RWPE1 (cell line): ENCODE data around the gene DR1.

Source experiments
- CTCF ChIA-PET: fragments of 350-600 bp; sonication (Branson Sonifier 250); formaldehyde crosslinking; extraction: SDS; loops from one replicate; lab custom pipeline; 2021; lab: Yijun Ruan, JAX
- POLR2A ChIA-PET: fragments of 400-600 bp; formaldehyde crosslinking; extraction: SDS; loops from one replicate; lab custom pipeline; 2020; ENCODE audit warnings: antibody characterized with exemption; ENCODE audit not compliant: low non-redundant PET; lab: Yijun Ruan, JAX
- DNase-seq: peaks from one replicate; pipeline ENCODE4 v3.0.0; 2012; ENCODE audit warnings: low spot score
- H3K27ac ChIP-seq: fragments of 450-650 bp; 2 replicates; pipeline ENCODE4 v1.5.1; 2017
- TF ChIP-seq, protein P1 (sequence below): fragments of 450-650 bp; conservative IDR thresholded peaks from 2 replicates; pipeline ENCODE4 v1.5.1; 2017; ENCODE audit warnings: low read depth, mild to moderate bottlenecking

The DR1 gene

DNA sequence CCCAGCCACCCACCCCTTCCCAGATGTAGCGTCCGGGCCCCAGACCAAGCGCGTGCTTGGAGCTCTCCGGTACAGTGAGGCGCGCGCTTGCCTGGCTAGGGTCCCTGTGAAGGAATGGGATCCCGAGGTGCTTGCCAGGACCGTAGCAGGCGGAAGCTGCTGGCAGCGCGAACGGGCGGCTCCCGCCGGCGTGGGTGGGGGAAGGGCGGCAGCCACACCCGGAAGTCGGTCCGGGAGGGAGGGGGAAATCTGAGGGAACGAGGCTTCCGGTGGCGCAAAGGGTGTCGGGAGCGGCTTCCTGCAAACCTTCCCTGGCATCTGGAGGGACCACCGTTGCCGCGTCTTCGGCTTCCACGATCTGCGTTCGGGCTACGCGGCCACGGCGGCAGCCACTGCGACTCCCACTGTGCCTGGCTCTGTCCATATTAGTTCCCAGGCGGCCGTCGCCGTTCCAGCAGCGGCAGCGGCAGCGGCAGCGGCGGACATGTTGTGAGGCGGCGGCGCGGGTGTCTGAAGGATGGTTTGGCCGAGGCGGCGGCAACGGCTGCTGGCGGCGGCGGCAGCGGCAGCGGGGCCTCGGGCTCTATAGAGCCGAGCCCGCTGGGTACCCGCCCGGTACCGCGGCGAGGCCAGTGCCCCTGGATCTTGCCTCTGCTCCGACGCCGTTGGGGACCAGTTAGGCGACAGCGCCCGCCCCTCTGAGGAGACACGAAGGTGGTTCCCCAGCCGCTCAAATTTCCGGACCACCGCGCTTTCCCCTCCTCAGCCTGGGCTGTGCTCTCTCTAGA lies at the start of gene DR1:
DR1 (plus strand) TSS at position 275 of the 788 bp plus-strand sequence. CDS start 739 bp downstream, outside the sequence.
- H3K27ac ChIP-seq: peak within 1 kb of the TSS; percentile 95
- TF ChIP-seq, protein P1, sequence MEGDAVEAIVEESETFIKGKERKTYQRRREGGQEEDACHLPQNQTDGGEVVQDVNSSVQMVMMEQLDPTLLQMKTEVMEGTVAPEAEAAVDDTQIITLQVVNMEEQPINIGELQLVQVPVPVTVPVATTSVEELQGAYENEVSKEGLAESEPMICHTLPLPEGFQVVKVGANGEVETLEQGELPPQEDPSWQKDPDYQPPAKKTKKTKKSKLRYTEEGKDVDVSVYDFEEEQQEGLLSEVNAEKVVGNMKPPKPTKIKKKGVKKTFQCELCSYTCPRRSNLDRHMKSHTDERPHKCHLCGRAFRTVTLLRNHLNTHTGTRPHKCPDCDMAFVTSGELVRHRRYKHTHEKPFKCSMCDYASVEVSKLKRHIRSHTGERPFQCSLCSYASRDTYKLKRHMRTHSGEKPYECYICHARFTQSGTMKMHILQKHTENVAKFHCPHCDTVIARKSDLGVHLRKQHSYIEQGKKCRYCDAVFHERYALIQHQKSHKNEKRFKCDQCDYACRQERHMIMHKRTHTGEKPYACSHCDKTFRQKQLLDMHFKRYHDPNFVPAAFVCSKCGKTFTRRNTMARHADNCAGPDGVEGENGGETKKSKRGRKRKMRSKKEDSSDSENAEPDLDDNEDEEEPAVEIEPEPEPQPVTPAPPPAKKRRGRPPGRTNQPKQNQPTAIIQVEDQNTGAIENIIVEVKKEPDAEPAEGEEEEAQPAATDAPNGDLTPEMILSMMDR: no peak
- ChIA-PET POLR2A (interaction anchor here (0.6 to 0.8 kb wide), 4 partner anchors 10 to 1034 kb away, joined by 3 to 10 read pairs (median 3); no protein-coding TSS in a partner anchor), CTCF (interaction anchor here (0.6 kb wide), 1 partner anchor 680 kb away, joined by 3 read pairs; no protein-coding TSS in a partner anchor)
- DNase-seq: peak; percentile 93

DNA sequence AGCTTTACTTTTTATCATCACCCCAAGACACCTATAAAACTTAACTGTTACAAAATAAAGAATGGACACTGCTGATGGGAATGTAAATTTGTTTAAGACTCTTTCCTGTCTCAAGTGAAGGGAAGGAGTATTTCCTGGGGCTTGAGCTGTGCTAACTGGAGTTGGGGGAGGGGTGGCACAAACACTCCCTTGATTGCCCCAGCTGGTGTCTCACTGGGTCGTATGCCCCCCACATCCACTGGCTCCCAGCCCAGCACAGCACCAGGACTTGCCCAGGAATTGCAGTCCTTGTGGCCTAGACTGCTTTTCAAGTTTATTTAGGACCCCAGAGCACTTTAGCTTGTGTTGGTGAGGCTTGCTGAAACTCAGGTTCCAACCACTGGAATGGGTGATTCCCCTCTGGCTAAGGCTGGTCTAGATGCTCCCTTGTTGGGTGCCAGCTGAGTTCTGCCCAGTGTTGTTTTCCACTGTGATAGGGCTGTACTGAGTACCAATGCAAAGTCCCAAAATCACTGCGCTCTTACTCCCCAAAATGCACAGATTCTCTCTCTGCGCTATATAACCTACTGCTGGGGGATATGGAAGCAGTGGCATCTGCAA lies 49.1 kb upstream of the DR1 start:
- POLR2A ChIA-PET: no interaction called here
- TF ChIP-seq, protein P1: no peak
- H3K27ac ChIP-seq: no peak overlapping the region
- no peak for DNase-seq
- CTCF ChIA-PET: no interaction called here

DNA sequence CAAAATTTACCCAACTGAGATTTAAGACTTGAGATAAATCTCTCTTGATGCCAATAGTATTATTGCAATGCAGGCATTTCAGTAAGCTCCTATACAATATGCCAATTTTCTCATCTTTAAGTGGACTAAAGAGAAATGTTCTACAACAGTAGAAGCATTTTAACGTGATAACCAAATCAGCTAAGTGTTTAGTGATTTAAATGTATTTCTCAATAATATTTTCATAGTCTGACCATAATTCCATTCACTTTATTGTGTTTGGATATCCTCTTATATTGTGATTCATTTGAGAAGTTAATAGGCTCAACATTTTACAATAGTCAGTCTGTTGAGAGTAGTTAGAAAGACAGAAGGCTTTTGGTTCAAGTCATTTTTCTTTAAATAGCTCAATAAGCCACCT lies 44.6 kb upstream of the DR1 start:
- DNase-seq: no peak
- H3K27ac ChIP-seq: no peak overlapping the region
- TF ChIP-seq, protein P1: no peak
- POLR2A ChIA-PET: no interaction called here
- CTCF ChIA-PET: interaction anchor here (0.7 kb wide), 1 partner anchor 130 kb away, joined by 3 read pairs; no protein-coding TSS in a partner anchor

DNA sequence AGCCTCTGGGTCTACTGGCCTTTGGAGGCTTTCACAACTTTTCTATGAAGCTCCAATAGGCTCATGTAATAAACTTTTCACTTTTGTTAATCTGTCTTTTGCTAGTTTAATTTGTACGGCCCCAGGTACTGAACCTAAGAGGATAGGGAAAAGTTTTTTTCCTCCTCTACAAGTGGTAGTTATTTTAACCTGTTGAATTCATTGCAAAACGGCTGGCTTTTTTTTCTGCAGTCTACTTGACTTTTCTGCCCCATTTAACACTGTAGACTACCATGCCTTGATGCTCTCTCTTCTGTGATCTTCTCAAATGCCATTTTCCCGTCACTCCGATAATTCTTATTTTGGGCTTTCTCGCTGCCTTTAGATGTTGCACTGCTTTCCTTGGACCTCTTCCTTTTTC lies 43.6 kb upstream of the DR1 start:
- H3K27ac ChIP-seq: no peak overlapping the region
- no peak for DNase-seq
- POLR2A ChIA-PET: no interaction called here
- TF ChIP-seq, protein P1: no peak
- CTCF ChIA-PET: no interaction called here

GRCh38 chr1:93304716-93305138 lies 41.0 kb upstream of the DR1 start:
- H3K27ac ChIP-seq: no peak overlapping the region
- TF ChIP-seq, protein P1: peak; percentile 94
- ChIA-PET POLR2A (no interaction called here), CTCF (interaction anchor here (0.5 to 1.7 kb wide), 26 partner anchors 11 to 646 kb away, joined by 3 to 10 read pairs (median 4); no protein-coding TSS in a partner anchor)
- peak; percentile 55 for DNase-seq

DNA sequence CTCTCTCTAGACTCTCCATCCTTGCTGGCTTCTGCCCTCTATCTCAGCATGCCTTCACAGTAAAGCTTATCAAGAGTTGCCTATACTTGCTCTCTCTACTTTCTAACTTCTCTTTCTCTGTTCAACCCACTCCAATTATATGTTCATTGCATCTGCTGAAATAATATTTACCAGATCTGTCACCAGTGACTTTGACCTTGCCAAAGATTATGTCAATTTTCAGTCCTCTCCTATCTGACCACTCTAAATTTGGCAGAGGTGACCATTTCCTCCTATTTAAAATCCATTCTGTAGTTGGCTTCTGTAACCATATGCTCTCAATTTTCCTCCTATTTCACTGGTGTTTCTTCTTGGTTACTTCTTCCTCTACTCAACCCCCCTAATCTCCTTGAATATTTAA lies 38.8 kb upstream of the DR1 start:
- ChIA-PET POLR2A (no interaction called here), CTCF (no interaction called here)
- no peak overlapping the region for H3K27ac ChIP-seq
- TF ChIP-seq, protein P1: no peak
- no peak for DNase-seq
